Spleen (tissue), 11 donors: ENCODE data around the gene NFIA. TPM values are rescaled to one million over a fixed set of nuclear protein-coding genes. Genes with fewer than 3 reads are reported as not detected.

Source experiments
- DNase-seq: peaks from one replicate; pipeline ENCODE4 v3.0.0-alpha.2; 2020
- H3K27ac ChIP-seq, 8 donors: fragments of 200-600 bp; sonication (generic) in 7 of 8; 1 replicate in 4 of 8; 2 replicates in 4 of 8; pipeline versions ENCODE4 v1.5.0 to v1.8.0; 2016 to 2021; ENCODE audit warnings: inconsistent platforms in 4 of 8, mild to moderate bottlenecking in 4 of 8, moderate library complexity in 1 of 8
- H3K27me3 ChIP-seq, 7 donors: fragments of 200-600 bp; sonication (generic) in 6 of 7; replicated peaks in 1 of 7; 1 replicate in 4 of 7; 2 replicates in 3 of 7; pipeline versions ENCODE4 v1.5.0 to v1.8.0; 2016 to 2021; ENCODE audit warnings: inconsistent platforms in 3 of 7, mild to moderate bottlenecking in 1 of 7
- H3K36me3 ChIP-seq, 6 donors: fragments of 200-600 bp; sonication (generic) in 5 of 6; 1 replicate in 4 of 6; 2 replicates in 2 of 6; pipeline versions ENCODE4 v1.5.0 to v1.8.0; 2016 to 2021; ENCODE audit warnings: inconsistent platforms in 2 of 6
- H3K4me1 ChIP-seq, 6 donors: fragments of 200-600 bp; sonication (generic) in 5 of 6; 1 replicate in 3 of 6; 2 replicates in 3 of 6; pipeline versions ENCODE4 v1.5.0 to v1.8.0; 2016 to 2021; ENCODE audit warnings: inconsistent platforms in 3 of 6
- H3K4me3 ChIP-seq, 8 donors: fragments of 200-600 bp; sonication (generic) in 7 of 8; 1 replicate in 4 of 8; 2 replicates in 4 of 8; pipeline versions ENCODE4 v1.5.0 to v1.8.0; 2016 to 2021; ENCODE audit warnings: inconsistent platforms in 4 of 8, mild to moderate bottlenecking in 4 of 8, moderate library complexity in 2 of 8
- H3K9me3 ChIP-seq, 8 donors: fragments of 200-600 bp; sonication (generic) in 7 of 8; 1 replicate in 4 of 8; 2 replicates in 4 of 8; pipeline versions ENCODE4 v1.5.0 to v1.8.0; 2016 to 2021; ENCODE audit warnings: inconsistent platforms in 4 of 8
- POLR2A ChIP-seq, 3 donors: fragments of 450-650 bp; IDR thresholded peaks; one replicate each; pipeline ENCODE4 v1.5.1; 2017; ENCODE audit warnings: antibody characterized with exemption in 3 of 3, mild to moderate bottlenecking in 1 of 3
- POLR2AphosphoS5 ChIP-seq, 3 donors: sonication (generic); formaldehyde crosslinking; IDR thresholded peaks; one replicate each; pipeline ENCODE4 v1.5.1; 2017; ENCODE audit warnings: antibody characterized with exemption in 3 of 3
- WGBS, 5 donors: extraction: QIAGEN DNeasy Blood & Tissue Kit in 3 of 5; methylation state at CpG; one replicate each; pipeline versions ENCODE4 v1.1.5 to v1.1.7; 2013 to 2018; 5-methylcytosine and 5-hydroxymethylcytosine counted together
- intact Hi-C: fragments of 100-400 bp; cut with DNase I; formaldehyde crosslinking; loops from one replicate; pipeline ENCODE4 v1.15.0; 2023; ENCODE audit warnings: low total_unique reads
- polyA plus RNA-seq, 3 donors: library from polyadenylated mRNA; stranded (reverse); fragments of 200-250 nt; gene quantifications; one replicate each; pipeline ENCODE4 v1.2.1, GENCODE V29; 2013
- total RNA-seq, 7 donors: library from RNA; depleted of rRNA in 3 of 7; stranded (reverse); fragments of >200 nt in 3 of 7; fragmentation: NEBNext Ultra II Directional in 4 of 7; extraction: Animal tissue kit (Norgen Biotek cat#: 25700) in 4 of 7; gene quantifications; one replicate each; pipeline versions ENCODE4 v1.1.0 to v1.2.1, GENCODE V29; 2016 to 2021
- TF ChIP-seq, protein P1 (sequence below), 11 experiments: fragments of 200-600 bp in 7 of 11; fragments of 450-650 bp in 4 of 11; sonication (generic) in 4 of 11; IDR thresholded peaks in 8 of 11; conservative IDR thresholded peaks in 3 of 11; 1 replicate in 7 of 11; 2 replicates in 4 of 11; pipeline versions ENCODE4 v1.4.0 to v1.8.0; 2016 to 2021; ENCODE audit warnings: antibody characterized with exemption in 11 of 11, inconsistent platforms in 4 of 11, mild to moderate bottlenecking in 1 of 11
- donor health status: healthy with polysubstance abuse.
- donor health status: DM: no; HTN: no; CAD: no; lungs with moderate emphysema.
- donor health status: DM: no; HTN: no; CAD: no.
- donor health status: Bipolar disorder and iron deficiency.
- donor health status: healthy.
- donor health status: DM: no; HTN: no; CAD: no.
- donor health status: DM: yes; HTN: yes; CAD: no.

NFIA gene
- total and polyA plus RNA-seq, 10 donors, result 3.1 to 76.8 (median 35.5) TPM

DNA sequence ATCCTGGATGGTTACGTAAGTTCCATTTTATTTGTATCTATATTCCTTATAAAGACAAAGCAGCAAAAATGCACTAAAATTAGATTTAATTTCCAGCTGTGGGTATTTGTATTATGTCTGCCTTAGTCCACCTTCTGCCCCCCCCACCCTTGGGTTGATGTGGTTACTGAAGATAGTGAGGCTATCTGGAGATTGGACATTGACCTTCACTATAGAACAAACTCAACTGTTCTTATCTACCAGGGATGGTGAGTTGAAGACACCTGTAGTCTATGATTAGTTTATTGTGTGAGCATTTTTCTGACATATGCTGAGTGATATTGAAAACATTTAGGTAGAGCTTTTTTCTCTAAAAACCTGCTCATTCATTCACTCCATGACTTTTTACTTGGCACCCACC, 122.2 kb downstream of the NFIA start:
- DNase-seq, result no peak
- no peak overlapping the region for H3K4me3 ChIP-seq
- H3K9me3 ChIP-seq, result no peaks in the 10 kb centered on the region
- 93 to 100% (median 98%) methylated on average over 1 of the region's 1 CpG for WGBS, 5 donors
- peaks cover 0 to 18% (median 1%) of the 10 kb centered on the region in 6 donors for H3K4me1 ChIP-seq
- H3K36me3 ChIP-seq, result no peaks in the 10 kb centered on the region
- TF ChIP-seq POLR2AphosphoS5 (IDR thresholded peaks at IDR 0.05) (no peak), POLR2A (IDR thresholded peaks at IDR 0.05) (no peak)
- TF ChIP-seq, protein P1, sequence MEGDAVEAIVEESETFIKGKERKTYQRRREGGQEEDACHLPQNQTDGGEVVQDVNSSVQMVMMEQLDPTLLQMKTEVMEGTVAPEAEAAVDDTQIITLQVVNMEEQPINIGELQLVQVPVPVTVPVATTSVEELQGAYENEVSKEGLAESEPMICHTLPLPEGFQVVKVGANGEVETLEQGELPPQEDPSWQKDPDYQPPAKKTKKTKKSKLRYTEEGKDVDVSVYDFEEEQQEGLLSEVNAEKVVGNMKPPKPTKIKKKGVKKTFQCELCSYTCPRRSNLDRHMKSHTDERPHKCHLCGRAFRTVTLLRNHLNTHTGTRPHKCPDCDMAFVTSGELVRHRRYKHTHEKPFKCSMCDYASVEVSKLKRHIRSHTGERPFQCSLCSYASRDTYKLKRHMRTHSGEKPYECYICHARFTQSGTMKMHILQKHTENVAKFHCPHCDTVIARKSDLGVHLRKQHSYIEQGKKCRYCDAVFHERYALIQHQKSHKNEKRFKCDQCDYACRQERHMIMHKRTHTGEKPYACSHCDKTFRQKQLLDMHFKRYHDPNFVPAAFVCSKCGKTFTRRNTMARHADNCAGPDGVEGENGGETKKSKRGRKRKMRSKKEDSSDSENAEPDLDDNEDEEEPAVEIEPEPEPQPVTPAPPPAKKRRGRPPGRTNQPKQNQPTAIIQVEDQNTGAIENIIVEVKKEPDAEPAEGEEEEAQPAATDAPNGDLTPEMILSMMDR (IDR thresholded peaks at IDR 0.05 in 8 of 11, conservative IDR thresholded peaks at IDR 0.05 in 3 of 11), result no peak
- H3K27me3 ChIP-seq, result no peaks in the 10 kb centered on the region
- no peak overlapping the region for H3K27ac ChIP-seq
- intact Hi-C loops, result no loop called here

DNA sequence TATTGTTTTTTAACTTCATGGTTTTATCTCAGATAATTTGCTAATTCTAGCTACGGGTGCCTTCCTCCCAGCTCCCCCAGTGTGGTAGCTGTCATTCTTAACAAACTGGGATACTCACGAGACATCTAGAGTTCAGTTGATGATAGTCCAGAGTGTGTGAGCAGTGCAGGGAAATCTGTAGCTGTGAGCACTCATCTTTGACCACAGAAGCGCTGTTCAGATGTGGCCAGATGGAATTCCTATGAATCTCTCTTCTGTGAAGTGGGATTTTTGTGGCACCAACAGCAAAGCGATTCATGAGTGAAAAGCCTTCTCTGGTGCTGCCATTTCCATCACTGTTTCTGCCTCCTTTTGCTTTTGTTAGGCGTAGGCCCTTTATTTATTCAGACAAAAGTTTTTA, 125.1 kb downstream of the NFIA start:
- DNase-seq, result no peak
- H3K4me3 ChIP-seq, result no peak overlapping the region
- WGBS, 5 donors, result 68 to 91% (median 73%) methylated on average over 5 of the region's 5 CpGs
- H3K9me3 ChIP-seq, result no peaks in the 10 kb centered on the region
- H3K27ac ChIP-seq, result no peak overlapping the region
- peaks cover 0 to 9% (median under 1%) of the 10 kb centered on the region in 6 donors for H3K4me1 ChIP-seq
- TF ChIP-seq, protein P1 (IDR thresholded peaks at IDR 0.05 in 8 of 11, conservative IDR thresholded peaks at IDR 0.05 in 3 of 11), result no peak
- TF ChIP-seq POLR2A (IDR thresholded peaks at IDR 0.05) (no peak), POLR2AphosphoS5 (IDR thresholded peaks at IDR 0.05) (no peak)
- no peaks in the 10 kb centered on the region for H3K36me3 ChIP-seq
- intact Hi-C loops, result no loop called here
- no peaks in the 10 kb centered on the region for H3K27me3 ChIP-seq

DNA sequence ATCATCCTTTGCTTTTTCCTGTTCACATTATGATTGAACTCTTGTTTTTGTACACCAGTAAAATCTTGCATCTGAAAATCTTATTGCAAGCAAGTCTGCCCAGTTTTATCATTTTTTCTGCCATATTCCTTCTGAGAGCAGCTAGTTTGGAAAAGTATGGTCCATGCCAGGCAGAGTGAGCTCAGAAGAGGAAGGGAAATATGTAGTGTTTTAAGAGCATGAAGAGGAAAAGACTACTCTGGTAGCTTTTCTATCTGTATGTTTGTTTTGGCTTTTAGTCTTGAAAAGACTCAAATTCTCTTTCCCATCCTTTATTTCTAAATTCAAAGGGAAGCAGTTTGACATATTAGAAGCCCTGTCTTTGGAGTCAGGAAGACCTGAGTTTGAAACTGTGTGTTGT, 125.8 kb downstream of the NFIA start:
- intact Hi-C loops, result no loop called here
- H3K27ac ChIP-seq, result no peak overlapping the region
- no peaks in the 10 kb centered on the region for H3K36me3 ChIP-seq
- peaks cover 0 to 1% (median 0%) of the 10 kb centered on the region in 6 donors for H3K4me1 ChIP-seq
- H3K4me3 ChIP-seq, result no peak overlapping the region
- no peaks in the 10 kb centered on the region for H3K27me3 ChIP-seq
- H3K9me3 ChIP-seq, result no peaks in the 10 kb centered on the region
- no peak for TF ChIP-seq POLR2AphosphoS5 (IDR thresholded peaks at IDR 0.05)
- no peak for TF ChIP-seq POLR2A (IDR thresholded peaks at IDR 0.05)
- TF ChIP-seq, protein P1 (IDR thresholded peaks at IDR 0.05 in 8 of 11, conservative IDR thresholded peaks at IDR 0.05 in 3 of 11), result no peak
- DNase-seq, result no peak

DNA sequence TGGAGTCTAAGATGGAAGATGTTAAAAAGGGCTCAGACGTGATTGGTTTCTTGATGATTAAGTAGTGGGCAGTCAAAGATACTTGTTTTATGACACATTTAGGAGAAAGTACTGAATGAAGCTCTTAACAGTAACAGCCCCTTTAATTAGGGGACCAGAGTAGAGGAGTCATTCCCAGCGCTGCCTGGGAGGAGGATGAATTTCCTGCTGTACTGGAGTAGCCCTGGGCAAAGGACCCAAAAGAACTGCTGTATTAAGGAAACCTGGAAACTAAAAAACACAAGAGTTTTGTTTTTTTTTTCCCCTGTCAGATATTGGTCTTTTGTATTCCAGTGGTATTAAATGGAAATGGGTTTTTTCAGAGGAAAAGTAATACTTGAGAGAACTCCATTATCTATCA, 126.5 kb downstream of the NFIA start:
- no peak overlapping the region for H3K27ac ChIP-seq
- no peaks in the 10 kb centered on the region for H3K36me3 ChIP-seq
- H3K27me3 ChIP-seq, result no peaks in the 10 kb centered on the region
- DNase-seq, result no peak
- intact Hi-C loops, result no loop called here
- no peaks in the 10 kb centered on the region for H3K4me1 ChIP-seq
- no peaks in the 10 kb centered on the region for H3K9me3 ChIP-seq
- H3K4me3 ChIP-seq, result no peak overlapping the region
- 58 to 79% (median 75%) methylated on average over 2 of the region's 2 CpGs for WGBS, 5 donors
- TF ChIP-seq POLR2AphosphoS5 (IDR thresholded peaks at IDR 0.05) (no peak), POLR2A (IDR thresholded peaks at IDR 0.05) (no peak)
- TF ChIP-seq, protein P1 (IDR thresholded peaks at IDR 0.05 in 8 of 11, conservative IDR thresholded peaks at IDR 0.05 in 3 of 11), result no peak
